ENCODE data around the gene NASP.

NASP gene

DNA sequence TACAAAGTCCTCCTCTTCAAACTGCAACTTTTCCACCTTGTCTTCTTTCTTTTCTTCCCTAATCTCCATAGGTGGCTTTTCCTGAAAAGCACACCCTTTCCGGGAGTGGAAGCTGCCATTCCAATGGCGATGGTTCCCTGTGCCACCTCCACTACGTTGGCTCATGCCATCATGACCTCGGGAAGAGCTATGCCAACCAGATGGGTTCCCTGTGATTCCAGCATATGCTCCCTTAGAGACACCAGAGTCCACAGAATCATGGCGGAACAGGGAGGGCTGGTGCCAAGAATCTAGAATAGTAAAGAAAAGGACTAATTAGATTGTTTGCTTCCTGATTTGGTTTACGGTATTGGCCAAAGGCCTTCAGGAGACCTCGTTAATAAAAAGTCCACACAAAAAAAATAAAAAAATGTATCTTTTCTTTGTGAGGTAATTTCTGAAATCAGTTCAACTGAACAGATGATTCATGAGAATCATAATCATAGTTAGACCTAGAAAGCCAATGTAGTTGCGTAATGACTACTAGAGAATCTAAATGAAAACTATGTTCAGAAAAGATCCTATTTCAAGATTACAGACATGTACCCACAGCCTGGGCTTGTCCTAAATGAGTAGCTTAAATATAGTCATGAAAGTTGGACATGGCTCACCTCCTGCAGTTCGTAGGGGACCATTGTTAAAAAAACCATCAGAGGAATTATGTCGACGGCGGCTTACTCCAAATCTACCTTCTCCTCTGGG is 70.9 kb downstream of the NASP start:
- FAIRE-seq (no peak), DNase-seq (ENCODE audit: insufficient read length, low spot score) (no peak)
- no peak for TF ChIP-seq POLR2A (IDR thresholded peaks at IDR 0.05; ENCODE audit: low read depth, low read length)

DNA sequence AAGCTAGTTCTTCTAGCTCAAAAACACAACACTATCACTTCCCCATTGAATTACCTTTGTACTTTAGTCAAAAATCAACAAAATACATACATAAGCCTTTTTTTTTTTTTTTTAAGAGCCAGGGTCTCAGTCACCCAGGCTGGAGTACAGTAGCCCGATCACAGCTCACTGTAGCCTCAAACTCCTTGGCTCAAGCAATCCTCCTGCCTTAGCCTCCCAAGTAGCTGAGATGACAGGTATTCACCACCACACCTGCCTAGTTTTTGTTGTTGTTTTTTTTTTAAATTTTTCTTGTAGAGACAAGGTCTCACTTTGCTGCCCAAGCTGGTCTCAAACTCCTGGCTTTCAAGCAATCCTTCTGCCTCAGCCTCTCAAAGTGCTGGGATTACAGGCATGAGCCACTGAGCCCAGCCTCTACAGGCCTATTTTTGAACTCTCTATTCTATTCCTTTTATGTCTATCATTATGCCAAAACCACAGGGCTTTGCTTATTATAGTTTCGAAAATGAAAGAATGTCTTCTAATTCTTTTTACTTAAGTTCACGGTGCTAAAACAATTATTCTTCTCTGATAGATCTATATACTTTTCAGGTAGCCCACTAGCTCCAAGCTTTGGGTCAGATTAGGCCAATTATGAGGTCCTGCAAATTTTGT is 72.9 kb downstream of the NASP start:
- FAIRE-seq = no peak
- DNase-seq (ENCODE audit: insufficient read length, low spot score) = no peak

DNA sequence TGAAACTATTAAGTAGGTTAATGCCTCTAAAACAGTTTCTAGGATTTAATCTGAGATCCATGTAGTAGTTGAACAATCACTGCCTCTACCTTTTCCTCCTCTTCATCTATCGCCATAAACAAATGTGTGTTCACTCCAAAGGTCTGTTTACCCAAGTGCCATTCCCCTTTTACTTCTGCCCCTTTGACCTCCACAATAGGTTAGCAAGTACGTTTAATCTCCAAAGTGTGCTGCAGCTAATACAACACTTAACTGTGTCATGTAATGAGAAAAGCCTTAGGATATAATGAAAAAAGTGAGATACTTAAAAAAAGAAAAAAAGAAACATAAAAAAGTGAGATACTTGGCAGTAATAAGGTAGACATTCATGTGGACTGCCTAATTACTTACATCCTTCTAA is 74.3 kb downstream of the NASP start:
- FAIRE-seq (no peak), DNase-seq (ENCODE audit: insufficient read length, low spot score) (no peak)
- TF ChIP-seq POLR2A (IDR thresholded peaks at IDR 0.05; ENCODE audit: low read depth, low read length) = no peak

More for the DNA sequence above, 72.9 kb downstream of the NASP start:
- TF ChIP-seq POLR2A (IDR thresholded peaks at IDR 0.05; ENCODE audit: low read depth, low read length) = no peak

DNA sequence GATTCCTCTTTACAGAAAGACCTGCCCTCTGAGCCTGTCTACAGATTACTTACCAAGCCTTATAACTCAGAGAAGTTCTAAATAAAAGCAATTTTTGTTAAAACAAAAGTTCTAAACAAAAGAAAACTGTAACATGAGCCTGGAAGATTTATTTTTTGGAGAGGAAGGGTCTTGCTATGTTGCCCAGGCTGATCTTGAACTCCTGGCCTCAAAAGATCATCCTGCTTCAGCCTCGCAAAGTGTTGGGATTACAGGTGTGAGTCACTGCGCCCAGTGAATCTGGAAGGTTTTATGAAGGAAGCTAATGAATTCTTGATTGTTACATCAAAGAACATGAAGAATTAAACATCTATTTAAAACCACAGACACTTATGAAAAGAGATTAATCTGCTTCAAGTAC is 75.4 kb downstream of the NASP start:
- TF ChIP-seq POLR2A (IDR thresholded peaks at IDR 0.05; ENCODE audit: low read depth, low read length) = no peak
- FAIRE-seq (no peak), DNase-seq (ENCODE audit: insufficient read length, low spot score) (no peak)

DNA sequence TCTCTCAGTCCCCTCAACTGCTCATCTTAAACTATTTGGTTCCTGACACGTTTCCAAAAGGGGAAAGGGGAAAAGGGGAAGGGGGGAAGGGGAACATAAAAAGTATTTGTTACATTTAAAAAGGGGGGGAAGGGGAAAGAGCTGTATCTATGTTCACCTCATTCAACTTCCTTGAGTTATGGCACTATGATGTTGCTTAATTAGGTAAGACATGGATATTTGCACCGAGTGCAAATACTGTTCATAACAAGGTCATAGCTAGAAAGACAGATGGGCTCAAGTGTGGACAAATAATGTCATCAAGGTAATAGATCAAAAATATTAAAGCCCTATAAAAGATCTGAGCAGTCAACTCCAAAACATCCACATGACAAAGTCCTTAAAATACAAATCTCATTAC is 76.5 kb downstream of the NASP start:
- FAIRE-seq (no peak), DNase-seq (ENCODE audit: insufficient read length, low spot score) (no peak)
- TF ChIP-seq POLR2A (IDR thresholded peaks at IDR 0.05; ENCODE audit: low read depth, low read length) = no peak

DNA sequence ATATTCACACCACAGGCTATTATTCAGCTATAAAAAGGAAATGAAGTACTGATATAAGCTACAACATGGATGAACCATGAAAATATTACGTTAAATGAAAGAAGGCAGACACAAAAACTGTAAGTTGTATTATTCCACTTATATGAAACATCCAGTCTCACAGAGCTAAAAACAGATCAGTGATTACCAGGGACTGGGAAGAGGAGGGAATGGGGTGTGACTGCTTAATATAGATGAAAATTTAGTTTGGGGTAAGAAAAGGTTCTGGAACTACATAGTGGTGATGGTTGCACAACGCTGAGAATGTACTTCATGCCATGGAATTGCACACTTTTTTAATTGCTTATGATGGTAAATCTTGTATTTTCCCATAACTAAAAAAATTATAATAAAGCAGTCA is 83.0 kb downstream of the NASP start:
- TF ChIP-seq POLR2A (IDR thresholded peaks at IDR 0.05; ENCODE audit: low read depth, low read length) = no peak
- FAIRE-seq (no peak), DNase-seq (ENCODE audit: insufficient read length, low spot score) (no peak)

DNA sequence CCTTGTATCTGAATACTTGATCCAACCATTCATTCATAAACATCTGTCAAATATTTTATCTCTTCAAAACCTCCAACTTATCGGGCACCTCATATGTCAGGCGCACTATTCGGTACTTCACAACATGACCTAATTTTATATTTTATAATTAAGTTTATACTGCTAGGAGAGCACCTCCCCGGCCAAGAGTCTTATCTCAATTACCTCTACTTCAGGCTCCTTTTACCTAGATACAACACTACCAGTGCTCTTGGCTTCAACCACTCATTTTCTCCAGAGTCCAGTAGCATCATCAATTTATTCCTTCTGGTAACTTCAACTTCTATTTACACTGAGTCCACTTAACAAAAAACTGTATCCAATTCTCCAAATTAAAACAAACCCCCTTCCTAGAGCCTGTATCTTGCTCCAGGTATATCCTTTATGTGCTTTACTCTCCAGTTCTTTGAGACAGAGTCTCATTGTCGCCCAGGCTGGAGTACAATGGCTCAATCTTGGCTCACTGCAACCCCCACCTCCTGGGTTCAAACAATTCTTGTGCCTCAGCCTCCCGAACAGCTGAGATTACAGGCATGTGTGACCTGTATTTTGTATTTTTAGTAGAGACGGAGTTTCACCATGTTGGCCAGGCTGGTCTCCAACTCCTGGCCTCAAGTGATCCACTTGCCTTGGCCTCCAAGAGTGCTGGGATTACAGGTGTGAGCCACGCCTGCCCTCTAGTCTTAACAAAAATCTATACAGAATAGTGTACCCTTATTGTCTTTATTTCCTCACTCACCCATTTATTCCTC is 83.7 kb downstream of the NASP start:
- FAIRE-seq = no peak

More for the DNA sequence above, 83.7 kb downstream of the NASP start:
- TF ChIP-seq POLR2A (IDR thresholded peaks at IDR 0.05; ENCODE audit: low read depth, low read length) = no peak
- no peak for DNase-seq (ENCODE audit: insufficient read length, low spot score)
